ENCODE results near the gene DEFB129. TPM values are rescaled to one million over a fixed set of nuclear protein-coding genes. Genes with fewer than 3 reads are reported as not detected.

DEFB129 gene
- total and polyA plus RNA-seq, 4 donors, result not detected

GRCh38 chr20:210809-211502, 16.1 kb upstream of the DEFB129 start (continued):
- TF ChIP-seq REST (IDR thresholded peaks at IDR 0.05) (no peak), JUND (IDR thresholded peaks at IDR 0.05) (no peak), HNF4G (IDR thresholded peaks at IDR 0.05) (no peak), TAF1 (conservative IDR thresholded peaks at IDR 0.05) (no peak), YY1 (IDR thresholded peaks at IDR 0.05) (no peak), RXRA (IDR thresholded peaks at IDR 0.05) (no peak), FOXA2 (IDR thresholded peaks at IDR 0.05) (no peak), HNF4A (conservative IDR thresholded peaks at IDR 0.05) (no peak), MAX (IDR thresholded peaks at IDR 0.05) (no peak), ATF3 (IDR thresholded peaks at IDR 0.05) (no peak), NR2F2 (IDR thresholded peaks at IDR 0.05) (no peak)

- Histone ChIP-seq H3K27ac (ENCODE audit: low read depth in 1 of 2, low read length in 2 of 2) (no peak overlapping the region), H3K4me1 (ENCODE audit: control insufficient read depth in 4 of 4, insufficient read depth in 4 of 4, low read length in 3 of 4) (no peaks in the 10 kb centered on the region), H3K27me3 (ENCODE audit: control insufficient read depth in 4 of 4, insufficient read depth in 4 of 4, low read length in 3 of 4) (peaks cover 0 to 2% (median 0%) of the 10 kb centered on the region in 4 donors), H3K4me3 (ENCODE audit: low read depth in 1 of 3, low read length in 3 of 3) (no peak overlapping the region), H3K9me3 (ENCODE audit: control insufficient read depth in 4 of 4, low read length in 3 of 4) (no peaks in the 10 kb centered on the region), H3K9ac (ENCODE audit: low read depth in 1 of 2, low read length in 2 of 2) (no peak overlapping the region), H3K36me3 (ENCODE audit: control insufficient read depth in 4 of 4, insufficient read depth in 3 of 4, low read depth in 1 of 4, low read length in 3 of 4) (no peaks in the 10 kb centered on the region)
- TF ChIP-seq FOXA2 (IDR thresholded peaks at IDR 0.05), result no peak
- TF ChIP-seq TAF1 (conservative IDR thresholded peaks at IDR 0.05), result no peak
- no peak for TF ChIP-seq RXRA (IDR thresholded peaks at IDR 0.05)
- TF ChIP-seq NR2F2 (IDR thresholded peaks at IDR 0.05), result no peak
- TF ChIP-seq HNF4A (conservative IDR thresholded peaks at IDR 0.05), result no peak
- no peak for TF ChIP-seq EGR1 (IDR thresholded peaks at IDR 0.05; ENCODE audit: low read depth in 2 of 2)
- TF ChIP-seq ATF3 (IDR thresholded peaks at IDR 0.05), result no peak
- TF ChIP-seq JUND (IDR thresholded peaks at IDR 0.05), result no peak
- TF ChIP-seq YY1 (IDR thresholded peaks at IDR 0.05), result no peak
- no peak for TF ChIP-seq GABPA (IDR thresholded peaks at IDR 0.05 in 1 of 2, conservative IDR thresholded peaks at IDR 0.05 in 1 of 2)
- TF ChIP-seq MAX (IDR thresholded peaks at IDR 0.05), result no peak
- TF ChIP-seq HNF4G (IDR thresholded peaks at IDR 0.05), result no peak
- no peak for TF ChIP-seq REST (IDR thresholded peaks at IDR 0.05)
- TF ChIP-seq RAD21 (IDR thresholded peaks at IDR 0.05), result no peak
- TF ChIP-seq FOXA1 (IDR thresholded peaks at IDR 0.05), result no peak
- no peak for TF ChIP-seq CTCF (IDR thresholded peaks at IDR 0.05; ENCODE audit: low read depth, low read length, missing input control)
- TF ChIP-seq ZBTB33 (IDR thresholded peaks at IDR 0.05), result no peak
- no peak for TF ChIP-seq SP1 (IDR thresholded peaks at IDR 0.05)
- 84% methylated on average over 2 of the region's 2 CpGs for WGBS
- no peak for DNase-seq (ENCODE audit: low spot score)
Measured at GRCh38 chr20:214383-214782, 12.7 kb upstream of the DEFB129 start.

All from liver (tissue), 9 donors.